Heart right ventricle (tissue), 16 donors: Measurements from ENCODE around the gene PNPLA8. TPM values are rescaled to one million over a fixed set of nuclear protein-coding genes. Genes with fewer than 3 reads are reported as not detected.

Source experiments
- ATAC-seq, 8 donors: fragments of 200-7000 bp; cut with Tn5 transposase; one replicate each; pipeline ENCODE4 v1.9.1; 2020; ENCODE audit warnings: mild to moderate bottlenecking in 8 of 8, moderate library complexity in 8 of 8, moderate number of reproducible peaks in 1 of 8
- DNase-seq, 2 donors: peaks; one replicate each; pipeline ENCODE4 v3.0.0-alpha.2; 2020
- H3K27ac ChIP-seq, 10 donors: fragments of 200-600 bp; sonication (generic) in 2 of 10; one replicate each; pipeline versions ENCODE4 v1.5.0 to v1.8.0; 2020 to 2022; ENCODE audit warnings: mild to moderate bottlenecking in 3 of 10
- H3K27me3 ChIP-seq, 7 donors: fragments of 200-600 bp; one replicate each; pipeline ENCODE4 v1.8.0; 2021 to 2022; ENCODE audit warnings: mild to moderate bottlenecking in 2 of 7
- H3K36me3 ChIP-seq, 9 donors: fragments of 200-600 bp; sonication (generic) in 1 of 9; one replicate each; pipeline versions ENCODE4 v1.5.0 to v1.8.0; 2020 to 2022; ENCODE audit warnings: mild to moderate bottlenecking in 2 of 9
- H3K4me1 ChIP-seq, 9 donors: fragments of 200-600 bp; sonication (generic) in 1 of 9; one replicate each; pipeline versions ENCODE4 v1.5.0 to v1.8.0; 2020 to 2022; ENCODE audit warnings: mild to moderate bottlenecking in 4 of 9
- H3K4me3 ChIP-seq, 10 donors: fragments of 200-600 bp; sonication (generic) in 2 of 10; one replicate each; pipeline versions ENCODE4 v1.5.0 to v1.8.0; 2020 to 2022; ENCODE audit warnings: mild to moderate bottlenecking in 7 of 10, moderate library complexity in 2 of 10
- H3K9me3 ChIP-seq, 11 donors: fragments of 200-600 bp in 10 of 11; sonication (generic) in 2 of 11; one replicate each; pipeline versions ENCODE4 v1.5.0 to v1.8.0; 2013 to 2022; ENCODE audit warnings: mild to moderate bottlenecking in 2 of 11, control low read depth in 1 of 11, moderate library complexity in 1 of 11
- CTCF ChIP-seq, 9 donors: fragments of 200-600 bp; sonication (generic) in 2 of 9; IDR thresholded peaks; one replicate each; pipeline versions ENCODE4 v1.5.0 to v1.8.0; 2021 to 2022; ENCODE audit warnings: antibody characterized with exemption in 9 of 9, mild to moderate bottlenecking in 5 of 9, moderate library complexity in 1 of 9
- WGBS, 2 donors: extraction: QIAGEN DNeasy Blood & Tissue Kit; methylation state at CpG; one replicate each; pipeline ENCODE4 v1.1.7; 2013; ENCODE audit warnings: inconsistent platforms in 1 of 2; 5-methylcytosine and 5-hydroxymethylcytosine counted together
- intact Hi-C, 10 donors: fragments of 100-400 bp; cut with DNase I; formaldehyde crosslinking; loops; one replicate each; pipeline versions ENCODE4 v1.11.1 to v1.14.2; 2022
- polyA plus RNA-seq, 2 donors: library from polyadenylated mRNA; stranded (reverse); fragments of 200-250 nt; gene quantifications; one replicate each; pipeline ENCODE4 v1.2.3, GENCODE V29; 2013
- total RNA-seq, 10 donors: library from RNA; stranded (reverse); fragmentation: NEBNext Ultra II Directional in 3 of 10; extraction: Animal tissue kit (Norgen Biotek cat#: 25700) in 3 of 10; gene quantifications; one replicate each; pipeline versions ENCODE4 v1.2.1 to v1.2.4, GENCODE V29; 2021 to 2023
- donor health status: Arrhythmogenic right ventricular cardiomyopathy.
- donor health status: ischemic (EF 13 %, LVEDD 7.1; RV severe dilation, severe dysfunction).
- donor health status: healthy with polysubstance abuse.
- donor health status: DM: no; HTN: yes; CAD: no.
- donor health status: DM: no; HTN: no; CAD: no.
- donor health status: ischemic (EF 25% LVEDD 6.9; RV normal size, moderate dysfunction).
- donor health status: ischemic (EF 25% LVEDD 5.7; RV mildly dilated, moderate dysfunction).
- donor health status: healthy.
- donor health status: DM: yes; HTN: yes; CAD: no.
- donor health status: Ischemic cardiomyopathy.
- donor health status: ischemic (EF 35%, LVEDD 5.7; RV mildly dilated, moderate dysfunction).
- donor health status: nonischemic (EF 11% LVEDD 7.7; RV severe dilation, severe dysfunction).
- donor health status: DM: yes; HTN: yes; CAD: no.
- donor health status: PGD.
- donor health status: ischemic (EF 29% LVEDD 5.4; RV normal size, mild dysfunction).
- donor health status: nonischemic (EF 23%, LVEDD 6.1; RV moderate dilation, normal function).

Gene PNPLA8
- total and polyA plus RNA-seq, 12 donors, result 13.2 to 39.9 (median 35.1) TPM

GRCh38 chr7:108570146-108570755 lies 44.3 kb upstream of the PNPLA8 start:
- ATAC-seq (peak in 6 of 8 donors; percentile 24 to 52 (median 42)), DNase-seq (peak; percentile 25 to 35)
- TF ChIP-seq CTCF (IDR thresholded peaks at IDR 0.05), result no peak
- Histone ChIP-seq H3K27ac (peak overlapping the region; percentile 86 to 99 (median 97)), H3K9me3 (no peaks in the 10 kb centered on the region), H3K36me3 (peaks cover 0 to 44% (median 16%) of the 10 kb centered on the region in 9 donors), H3K27me3 (no peaks in the 10 kb centered on the region), H3K4me1 (peaks cover 0 to 70% (median 52%) of the 10 kb centered on the region in 9 donors), H3K4me3 (peak overlapping the region; percentile 53 to 97 (median 86))
- WGBS, 2 donors, result 0 to 1% methylated on average over 36 of the region's 36 CpGs
- intact Hi-C loops, result loop anchor here in 1 of 10 donors (5.0 kb wide), 1 partner anchor 43 kb away; the partner anchor contains the start of gene PNPLA8

- ATAC-seq (peak; percentile 97 to 100 (median 98)), DNase-seq (peak; percentile 99)
- 0% methylated on average over 65 of the region's 65 CpGs for WGBS, 2 donors
- Histone ChIP-seq H3K27ac (peak within 1 kb of the TSS; percentile 86 to 99 (median 97)), H3K36me3 (peaks cover 0 to 44% (median 16%) of the 10 kb centered on the region in 9 donors), H3K9me3 (no peaks in the 10 kb centered on the region), H3K4me1 (peaks cover 0 to 70% (median 52%) of the 10 kb centered on the region in 9 donors), H3K27me3 (no peaks in the 10 kb centered on the region), H3K4me3 (peak within 1 kb of the TSS; percentile 53 to 97 (median 86))
- intact Hi-C loops, result loop anchor here in 8 of 10 donors (1.0 to 5.0 kb wide), 3 partner anchors 42 to 43 kb away; partner anchors contain the start of gene PNPLA8 (in 8 of the 8)
- TF ChIP-seq CTCF (IDR thresholded peaks at IDR 0.05), result peak in 1 of 9 donors; percentile 19
Measured at GRCh38 chr7:108569381-108570145, 43.6 kb upstream of the PNPLA8 start, which contains the start of the genes DNAJB9 and THAP5. Gene DNAJB9 (plus strand): TSS chr7:108569874. CDS start chr7:108571727, 1,853 bp downstream. Gene THAP5 (minus strand): TSS chr7:108569706. CDS start chr7:108569569, 137 bp downstream.

GRCh38 chr7:108568801-108569380 lies 43.0 kb upstream of the PNPLA8 start:
- Histone ChIP-seq H3K4me3 (peak overlapping the region; percentile 53 to 97 (median 86)), H3K4me1 (peaks cover 0 to 64% (median 50%) of the 10 kb centered on the region in 9 donors), H3K27ac (peak overlapping the region; percentile 79 to 99 (median 97)), H3K36me3 (peaks cover 0 to 44% (median 16%) of the 10 kb centered on the region in 9 donors), H3K9me3 (no peaks in the 10 kb centered on the region), H3K27me3 (no peaks in the 10 kb centered on the region)
- intact Hi-C loops, result loop anchor here in 7 of 10 donors (1.0 to 5.0 kb wide), 3 partner anchors 42 to 43 kb away; partner anchors contain the start of gene PNPLA8 (in 7 of the 7)
- WGBS, 2 donors, result 7 to 10% methylated on average over 24 of the region's 24 CpGs
- no peak for ATAC-seq
- DNase-seq, result no peak
- TF ChIP-seq CTCF (IDR thresholded peaks at IDR 0.05), result no peak

GRCh38 chr7:108565987-108566386 lies 40.1 kb upstream of the PNPLA8 start:
- Histone ChIP-seq H3K27me3 (no peaks in the 10 kb centered on the region), H3K9me3 (peaks cover 0 to under 1% (median 0%) of the 10 kb centered on the region in 11 donors), H3K27ac (no peak overlapping the region), H3K4me1 (peaks cover 0 to 35% (median 33%) of the 10 kb centered on the region in 9 donors), H3K4me3 (no peak overlapping the region), H3K36me3 (peaks cover 0 to 33% (median 12%) of the 10 kb centered on the region in 9 donors)
- ATAC-seq (no peak), DNase-seq (no peak)
- intact Hi-C loops, result loop anchor here in 2 of 10 donors (5.0 kb wide), 1 partner anchor 39 kb away; the partner anchor contains the start of gene PNPLA8 (in 2 of the 2)
- no peak for TF ChIP-seq CTCF (IDR thresholded peaks at IDR 0.05)
